Astrocyte (in vitro differentiated cells and primary cell): ENCODE measurements around the gene CLDN19. TPM values are rescaled to one million over a fixed set of nuclear protein-coding genes. Genes with fewer than 3 reads are reported as not detected.

Experiments used
- DNase-seq: peaks from one replicate; pipeline ENCODE4 v3.0.0-alpha.2; 2010; ENCODE audit warnings: low read depth
- FAIRE-seq: peaks from 2 replicates; lab custom pipeline; 2011; peaks lifted over from hg19 to GRCh38; lab: Jason Lieb, UNC
- H2AFZ ChIP-seq: 2 replicates; pipeline ENCODE4 v1.6.0; 2012; ENCODE audit warnings: low read depth, low read length, inconsistent platforms
- H3K27ac ChIP-seq: 2 replicates; pipeline ENCODE4 v1.5.1; 2011; ENCODE audit warnings: low read depth, low read length, inconsistent platforms
- H3K27me3 ChIP-seq: 2 replicates; pipeline ENCODE4 v1.6.0; 2011; ENCODE audit warnings: low read length, inconsistent platforms; ENCODE audit not compliant: insufficient read depth
- H3K36me3 ChIP-seq: 2 replicates; pipeline ENCODE4 v1.5.1; 2011; ENCODE audit warnings: low read length, inconsistent platforms; ENCODE audit not compliant: insufficient read depth
- H3K4me1 ChIP-seq: 2 replicates; pipeline ENCODE4 v1.5.1; 2011; ENCODE audit warnings: low read length, inconsistent platforms; ENCODE audit not compliant: insufficient read depth
- H3K4me2 ChIP-seq: 2 replicates; pipeline ENCODE4 v1.6.0; 2012; ENCODE audit warnings: low read length, inconsistent platforms
- H3K4me3 ChIP-seq: 2 replicates; pipeline ENCODE4 v1.5.1; 2011; ENCODE audit warnings: low read depth, mild to moderate bottlenecking, low read length, inconsistent platforms; ENCODE audit not compliant: insufficient read depth
- H3K79me2 ChIP-seq: 2 replicates; pipeline ENCODE4 v1.6.0; 2012; ENCODE audit warnings: mild to moderate bottlenecking, low read length, inconsistent platforms; ENCODE audit not compliant: insufficient read depth
- H3K9ac ChIP-seq: 2 replicates; pipeline ENCODE4 v1.6.0; 2012; ENCODE audit warnings: mild to moderate bottlenecking, low read length, inconsistent platforms
- H3K9me3 ChIP-seq: 2 replicates; pipeline ENCODE4 v1.5.1; 2012; ENCODE audit warnings: low read depth, mild to moderate bottlenecking, low read length, inconsistent platforms; ENCODE audit not compliant: insufficient read depth
- H4K20me1 ChIP-seq: 2 replicates; pipeline ENCODE4 v1.6.0; 2012; ENCODE audit warnings: low read length, inconsistent platforms; ENCODE audit not compliant: insufficient read depth
- H3K27ac Mint-ChIP-seq: one replicate; pipeline ENCODE4 v1.8.0; 2021; ENCODE audit warnings: mild to moderate bottlenecking, mixed read lengths; ENCODE audit not compliant: unreplicated experiment
- H3K27me3 Mint-ChIP-seq: one replicate; pipeline ENCODE4 v1.8.0; 2021; ENCODE audit warnings: low read depth, mixed read lengths; ENCODE audit not compliant: unreplicated experiment
- H3K36me3 Mint-ChIP-seq: one replicate; pipeline ENCODE4 v1.8.0; 2021; ENCODE audit warnings: low read depth, mixed read lengths; ENCODE audit not compliant: unreplicated experiment
- H3K4me1 Mint-ChIP-seq: one replicate; pipeline ENCODE4 v1.8.0; 2021; ENCODE audit warnings: low read depth, mixed read lengths; ENCODE audit not compliant: unreplicated experiment
- H3K4me3 Mint-ChIP-seq: one replicate; pipeline ENCODE4 v1.8.0; 2021; ENCODE audit warnings: mild to moderate bottlenecking, moderate library complexity, mixed read lengths; ENCODE audit not compliant: unreplicated experiment
- H3K9me3 Mint-ChIP-seq: one replicate; pipeline ENCODE4 v1.8.0; 2021; ENCODE audit warnings: mild to moderate bottlenecking, mixed read lengths; ENCODE audit not compliant: unreplicated experiment
- EZH2 ChIP-seq: IDR thresholded peaks from 2 replicates; pipeline ENCODE4 v1.6.1; 2012; ENCODE audit warnings: mild to moderate bottlenecking, low read length, inconsistent platforms; ENCODE audit not compliant: insufficient read depth
- total RNA-seq: library from RNA; stranded (reverse); gene quantifications from 2 replicates; pipeline ENCODE4 v1.2.1, GENCODE V29; 2021
- TF ChIP-seq, protein P1 (sequence below): IDR thresholded peaks from 2 replicates; pipeline ENCODE4 v1.5.1; 2011; ENCODE audit warnings: low read depth, mild to moderate bottlenecking, inconsistent platforms, low read length, moderate library complexity; ENCODE audit not compliant: insufficient read depth

Gene CLDN19
- total RNA-seq, 1 donor from 2014 or later: 0.11 TPM

DNA sequence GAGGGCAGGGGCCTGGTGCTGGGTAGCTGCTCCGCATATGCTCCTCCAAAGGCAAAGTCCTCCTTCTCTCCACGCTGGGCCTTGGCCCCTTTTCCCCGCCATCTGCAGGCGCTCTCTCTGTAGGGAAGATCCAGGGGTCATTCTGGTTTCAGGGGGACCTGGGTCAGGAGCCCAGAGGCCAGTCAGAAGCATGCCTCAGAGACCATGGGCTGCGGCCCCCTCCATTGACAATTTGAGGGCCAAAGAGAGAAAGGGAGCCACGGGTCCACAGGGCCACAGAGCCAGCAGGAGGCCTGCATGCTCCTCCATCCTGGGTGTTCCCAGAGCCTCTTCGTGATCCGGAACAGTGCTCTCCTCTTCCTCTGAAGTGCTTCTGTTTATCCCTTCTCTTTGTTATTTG is 2.1 kb upstream of the CLDN19 start:
- Histone ChIP-seq H3K9me3 (no peaks in the 10 kb centered on the region), H3K36me3 (no peaks in the 10 kb centered on the region), H3K27me3 (no peaks in the 10 kb centered on the region), H3K79me2 (no peaks in the 10 kb centered on the region), H2AFZ (no peak overlapping the region), H3K4me2 (no peak overlapping the region), H3K27ac (no peak overlapping the region), H3K4me1 (no peaks in the 10 kb centered on the region), H3K9ac (no peak overlapping the region), H3K4me3 (no peak overlapping the region), H4K20me1 (peaks cover 22% of the 10 kb centered on the region)
- DNase-seq (no peak), FAIRE-seq (no peak)
- Mint-ChIP-seq H3K36me3 (peaks cover 13% of the 10 kb centered on the region), H3K27me3 (peaks cover 3% of the 10 kb centered on the region), H3K4me3 (no peak overlapping the region), H3K4me1 (peaks cover 5% of the 10 kb centered on the region), H3K9me3 (peaks cover 2% of the 10 kb centered on the region), H3K27ac (no peak overlapping the region)
- TF ChIP-seq, protein P1, sequence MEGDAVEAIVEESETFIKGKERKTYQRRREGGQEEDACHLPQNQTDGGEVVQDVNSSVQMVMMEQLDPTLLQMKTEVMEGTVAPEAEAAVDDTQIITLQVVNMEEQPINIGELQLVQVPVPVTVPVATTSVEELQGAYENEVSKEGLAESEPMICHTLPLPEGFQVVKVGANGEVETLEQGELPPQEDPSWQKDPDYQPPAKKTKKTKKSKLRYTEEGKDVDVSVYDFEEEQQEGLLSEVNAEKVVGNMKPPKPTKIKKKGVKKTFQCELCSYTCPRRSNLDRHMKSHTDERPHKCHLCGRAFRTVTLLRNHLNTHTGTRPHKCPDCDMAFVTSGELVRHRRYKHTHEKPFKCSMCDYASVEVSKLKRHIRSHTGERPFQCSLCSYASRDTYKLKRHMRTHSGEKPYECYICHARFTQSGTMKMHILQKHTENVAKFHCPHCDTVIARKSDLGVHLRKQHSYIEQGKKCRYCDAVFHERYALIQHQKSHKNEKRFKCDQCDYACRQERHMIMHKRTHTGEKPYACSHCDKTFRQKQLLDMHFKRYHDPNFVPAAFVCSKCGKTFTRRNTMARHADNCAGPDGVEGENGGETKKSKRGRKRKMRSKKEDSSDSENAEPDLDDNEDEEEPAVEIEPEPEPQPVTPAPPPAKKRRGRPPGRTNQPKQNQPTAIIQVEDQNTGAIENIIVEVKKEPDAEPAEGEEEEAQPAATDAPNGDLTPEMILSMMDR: no peak
- TF ChIP-seq EZH2: no peak

- TF ChIP-seq, protein P1: no peak
- no peak for TF ChIP-seq EZH2
- Histone ChIP-seq H3K27me3 (no peaks in the 10 kb centered on the region), H4K20me1 (peaks cover 18% of the 10 kb centered on the region), H2AFZ (no peak overlapping the region), H3K4me1 (no peaks in the 10 kb centered on the region), H3K4me2 (no peak overlapping the region), H3K79me2 (no peaks in the 10 kb centered on the region), H3K9ac (no peak overlapping the region), H3K27ac (no peak overlapping the region), H3K9me3 (no peaks in the 10 kb centered on the region), H3K36me3 (no peaks in the 10 kb centered on the region), H3K4me3 (no peak overlapping the region)
- peaks cover 2% of the 10 kb centered on the region for H3K9me3 Mint-ChIP-seq
- peaks cover 9% of the 10 kb centered on the region for H3K36me3 Mint-ChIP-seq
- no peak for FAIRE-seq
- H3K27ac Mint-ChIP-seq: no peak overlapping the region
- H3K4me3 Mint-ChIP-seq: no peak overlapping the region
- H3K4me1 Mint-ChIP-seq: peaks cover 5% of the 10 kb centered on the region
- H3K27me3 Mint-ChIP-seq: peaks cover 3% of the 10 kb centered on the region
- no peak for DNase-seq
Observed at GRCh38 chr1:42741706-42742105, 1.7 kb upstream of the CLDN19 start.

DNA sequence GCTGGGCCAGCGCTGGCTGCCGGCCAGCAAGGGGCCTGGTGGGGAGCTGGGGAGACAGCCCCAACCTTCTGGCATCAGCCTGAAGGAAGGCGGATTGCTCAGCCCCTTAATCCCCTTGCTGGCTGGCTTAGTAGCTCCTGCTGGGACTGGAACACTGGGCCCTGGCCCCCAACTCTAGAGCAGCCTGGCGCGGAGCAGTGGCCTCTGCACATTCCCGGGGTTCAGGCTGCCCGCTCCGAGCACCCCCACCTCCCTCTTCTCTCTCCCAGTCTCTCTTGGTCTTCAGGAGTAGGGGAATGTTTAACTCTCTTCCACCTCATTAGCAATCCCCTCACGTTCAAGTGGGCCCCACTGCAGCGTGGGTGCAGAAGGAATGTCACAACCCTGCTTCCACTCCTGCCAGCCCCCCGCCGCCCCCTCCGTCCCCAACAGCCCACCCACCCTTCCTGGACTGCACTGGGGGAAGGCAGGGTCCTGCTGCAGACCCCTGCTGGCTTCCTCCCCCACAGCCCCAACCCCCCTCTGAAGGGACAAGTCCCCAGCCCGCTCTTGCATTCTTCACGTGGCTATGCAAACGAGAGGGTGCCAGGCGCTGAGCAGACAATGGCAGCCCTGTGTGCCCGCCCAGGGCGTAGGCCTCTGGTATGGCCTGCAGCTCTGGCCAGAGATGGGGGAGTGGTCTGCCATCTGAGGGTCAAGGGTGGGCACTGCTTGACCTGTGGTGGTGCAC is 980 bp upstream of the CLDN19 start:
- no peak overlapping the region for H3K4me2 ChIP-seq
- H3K9ac ChIP-seq: no peak overlapping the region
- no peak for DNase-seq

More for the DNA sequence above, 980 bp upstream of the CLDN19 start:
- no peak for FAIRE-seq
- Mint-ChIP-seq H3K36me3 (peaks cover 7% of the 10 kb centered on the region), H3K27me3 (peaks cover 3% of the 10 kb centered on the region), H3K27ac (no peak overlapping the region), H3K4me3 (no peak overlapping the region), H3K9me3 (peaks cover 2% of the 10 kb centered on the region), H3K4me1 (peaks cover 5% of the 10 kb centered on the region)
- H4K20me1 ChIP-seq: peaks cover 12% of the 10 kb centered on the region
- no peak overlapping the region for H3K27ac ChIP-seq
- H2AFZ ChIP-seq: no peak overlapping the region
- TF ChIP-seq, protein P1: no peak
- no peak for TF ChIP-seq EZH2
- no peaks in the 10 kb centered on the region for H3K36me3 ChIP-seq
- no peaks in the 10 kb centered on the region for H3K79me2 ChIP-seq
- H3K4me3 ChIP-seq: no peak overlapping the region
- no peaks in the 10 kb centered on the region for H3K4me1 ChIP-seq
- no peaks in the 10 kb centered on the region for H3K9me3 ChIP-seq
- H3K27me3 ChIP-seq: no peaks in the 10 kb centered on the region
